Measurements from ENCODE around the gene PCNX3.

Gene PCNX3

GRCh38 chr11:65640483-65641296 lies 25.1 kb downstream of the PCNX3 start:
- no peak for DNase-seq (ENCODE audit: low spot score)

- no peak for DNase-seq (ENCODE audit: low spot score)
These were observed 25.9 kb downstream of the PCNX3 start for GRCh38 chr11:65641297-65642013.

GRCh38 chr11:65642014-65642671 lies 26.6 kb downstream of the PCNX3 start:
- DNase-seq (ENCODE audit: low spot score), result no peak

- no peak for DNase-seq (ENCODE audit: low spot score)
These were observed 28.4 kb downstream of the PCNX3 start for GRCh38 chr11:65643971-65644370.

GRCh38 chr11:65644837-65645236 lies 29.3 kb downstream of the PCNX3 start:
- no peak for DNase-seq (ENCODE audit: low spot score)

- DNase-seq (ENCODE audit: low spot score), result no peak
These were observed 30.1 kb downstream of the PCNX3 start for GRCh38 chr11:65645710-65646109.

- no peak for DNase-seq (ENCODE audit: low spot score)
These were observed 30.8 kb downstream of the PCNX3 start for GRCh38 chr11:65646288-65646957.

- no peak for DNase-seq (ENCODE audit: low spot score)
These were observed 31.6 kb downstream of the PCNX3 start for GRCh38 chr11:65646958-65647701.

- DNase-seq (ENCODE audit: low spot score), result no peak
These were observed 33.5 kb downstream of the PCNX3 start for GRCh38 chr11:65648997-65649493.

GRCh38 chr11:65649656-65650546 lies 34.3 kb downstream of the PCNX3 start:
- no peak for DNase-seq (ENCODE audit: low spot score)

GRCh38 chr11:65650547-65651338 lies 35.2 kb downstream of the PCNX3 start:
- no peak for DNase-seq (ENCODE audit: low spot score)

- no peak for DNase-seq (ENCODE audit: low spot score)
These were observed 35.7 kb downstream of the PCNX3 start for GRCh38 chr11:65651339-65651588.

- DNase-seq (ENCODE audit: low spot score), result no peak
These were observed 36.3 kb downstream of the PCNX3 start for GRCh38 chr11:65651589-65652510.

GRCh38 chr11:65652511-65653228 lies 37.1 kb downstream of the PCNX3 start:
- DNase-seq (ENCODE audit: low spot score), result peak; percentile 98

- no peak for DNase-seq (ENCODE audit: low spot score)
These were observed 38.0 kb downstream of the PCNX3 start for GRCh38 chr11:65653229-65654225.

- DNase-seq (ENCODE audit: low spot score), result no peak
These were observed 39.1 kb downstream of the PCNX3 start for GRCh38 chr11:65654375-65655349.

Measured in HuH-7 (cell line).